Measurements from ENCODE around the gene SMYD3.
A peak's percentile ranks its signal among the peaks of the same experiment; 100 is the strongest.

SMYD3 gene

GRCh38 chr1:246462986-246463385 lies 44.1 kb downstream of the SMYD3 start:
- no peak for DNase-seq

- DNase-seq, result no peak
These were observed 46.7 kb downstream of the SMYD3 start for GRCh38 chr1:246460406-246460805.

GRCh38 chr1:246459221-246459620 lies 47.9 kb downstream of the SMYD3 start:
- no peak for DNase-seq

GRCh38 chr1:246455476-246455875 lies 51.6 kb downstream of the SMYD3 start:
- DNase-seq, result no peak

GRCh38 chr1:246454655-246455054 lies 52.4 kb downstream of the SMYD3 start:
- no peak for DNase-seq

GRCh38 chr1:246450611-246451251 lies 56.3 kb downstream of the SMYD3 start:
- peak; percentile 19 for DNase-seq

- DNase-seq, result no peak
These were observed 58.7 kb downstream of the SMYD3 start for GRCh38 chr1:246448373-246448772.

- peak; percentile 53 for DNase-seq
These were observed 59.6 kb downstream of the SMYD3 start for GRCh38 chr1:246447501-246447900.

- DNase-seq, result no peak
These were observed 61.6 kb downstream of the SMYD3 start for GRCh38 chr1:246445503-246445902.

GRCh38 chr1:246444617-246445016 lies 62.5 kb downstream of the SMYD3 start:
- no peak for DNase-seq

GRCh38 chr1:246437961-246438360 lies 69.1 kb downstream of the SMYD3 start:
- no peak for DNase-seq

GRCh38 chr1:246435421-246436041 lies 71.5 kb downstream of the SMYD3 start:
- DNase-seq, result peak; percentile 16

GRCh38 chr1:246434335-246434734 lies 72.7 kb downstream of the SMYD3 start:
- DNase-seq, result no peak

- peak; percentile 97 for DNase-seq
These were observed 78.4 kb downstream of the SMYD3 start for GRCh38 chr1:246428542-246429308.

GRCh38 chr1:246427611-246428010 lies 79.5 kb downstream of the SMYD3 start:
- DNase-seq, result peak; percentile 24

GRCh38 chr1:246425895-246426294 lies 81.2 kb downstream of the SMYD3 start:
- no peak for DNase-seq

GRCh38 chr1:246425139-246425794 lies 81.8 kb downstream of the SMYD3 start:
- DNase-seq, result no peak

- no peak for DNase-seq
These were observed 86.8 kb downstream of the SMYD3 start for GRCh38 chr1:246420300-246420699.

- DNase-seq, result no peak
These were observed 88.3 kb downstream of the SMYD3 start for GRCh38 chr1:246418565-246419312.

GRCh38 chr1:246417813-246418564 lies 89.1 kb downstream of the SMYD3 start:
- DNase-seq, result no peak

GRCh38 chr1:246417152-246417812 lies 89.8 kb downstream of the SMYD3 start:
- peak; percentile 64 for DNase-seq

Measured in fibroblast of skin of abdomen (primary cell).